BJ (cell line): ENCODE measurements around the gene ADA. TPM values are rescaled to one million over a fixed set of nuclear protein-coding genes. Genes with fewer than 3 reads are reported as not detected.
"Not testable (repeated sequence)": the region's sequence is repeated elsewhere in the genome, so short reads cannot be mapped to it uniquely, and the experiment has no call there.

Experiments used
- CTCF ChIA-PET: fragments of 350-600 bp; formaldehyde crosslinking; extraction: SDS; loops from one replicate; lab custom pipeline; 2021; ENCODE audit warnings: antibody characterized with exemption, inconsistent platforms; lab: Yijun Ruan, JAX
- POLR2A ChIA-PET: fragments of 300-600 bp; sonication (Branson Sonifier 250); formaldehyde crosslinking; extraction: SDS; loops from one replicate; lab custom pipeline; 2021; ENCODE audit warnings: antibody characterized with exemption; lab: Charles Lee
- DNase-seq: peaks from one replicate; pipeline ENCODE4 v3.0.0-alpha.2; 2011; ENCODE audit warnings: low read depth
- H3K27me3 ChIP-seq: 2 replicates; pipeline ENCODE4 v1.6.0; 2011; ENCODE audit warnings: low read length; ENCODE audit not compliant: control insufficient read depth, insufficient read depth
- H3K36me3 ChIP-seq: 2 replicates; pipeline ENCODE4 v1.5.1; 2011; ENCODE audit warnings: low read length; ENCODE audit not compliant: control insufficient read depth, insufficient read depth
- H3K4me3 ChIP-seq: 2 replicates; pipeline ENCODE4 v1.5.1; 2011; ENCODE audit warnings: low read depth, mild to moderate bottlenecking, control low read depth, low read length
- polyA minus RNA-seq: library from RNA; depleted of rRNA, polyadenylated mRNA; stranded (reverse); fragments of >200 nt; gene quantifications from 2 replicates; pipeline ENCODE4 v1.2.3, GENCODE V29; 2011; rRNA and poly(A)+ RNA removed
- polyA plus RNA-seq: library from polyadenylated mRNA; depleted of rRNA; stranded (reverse); fragments of >200 nt; gene quantifications from 2 replicates; pipeline ENCODE4 v1.2.3, GENCODE V29; 2011; rRNA removed
- TF ChIP-seq, protein P1 (sequence below): IDR thresholded peaks from 2 replicates; pipeline ENCODE4 v1.5.1; 2011; ENCODE audit warnings: low read depth, mild to moderate bottlenecking, control low read depth, inconsistent platforms, low read length, moderate library complexity; ENCODE audit not compliant: insufficient read depth

ADA gene
- polyA plus RNA-seq (18.7 and 24.7 TPM in 2 replicates), polyA minus RNA-seq (8.7 and 15.8 TPM in 2 replicates)

DNA sequence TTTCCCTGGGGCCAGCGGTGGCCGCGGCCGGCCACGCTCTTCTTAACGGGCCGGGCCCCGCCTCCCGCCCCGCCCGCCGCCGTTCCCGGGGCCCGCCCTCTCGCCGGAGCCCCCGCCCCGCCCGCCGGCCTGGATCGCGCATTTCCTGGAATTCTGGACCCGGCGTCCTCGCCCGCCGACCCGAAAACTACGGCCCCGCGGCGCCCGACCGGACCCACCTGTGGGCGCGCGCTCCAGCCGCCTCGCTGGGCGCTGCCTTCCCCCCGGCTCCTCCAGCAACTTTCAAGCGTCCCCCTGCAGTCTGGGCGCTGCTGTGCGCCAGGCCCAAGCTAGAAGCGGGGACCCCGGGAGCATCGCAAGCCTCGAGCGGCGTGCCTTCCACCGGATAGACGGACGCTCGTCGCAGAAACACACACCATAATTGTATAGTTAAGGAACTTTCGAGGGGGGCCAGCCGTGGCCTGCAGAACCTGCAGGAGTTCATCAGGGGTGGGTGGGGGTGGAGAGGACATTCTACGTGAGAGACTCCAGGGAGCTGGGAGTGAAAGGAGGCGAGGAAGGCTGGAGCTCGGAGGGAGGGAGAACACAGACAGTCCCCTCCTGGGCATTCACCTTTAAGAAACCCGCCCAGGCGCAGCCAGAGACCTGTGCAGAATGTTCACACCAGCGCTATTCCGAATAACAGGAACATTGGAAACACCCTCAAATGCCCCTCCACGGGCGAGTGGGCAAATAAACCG lies at the start of gene ADA:
Gene ADA, minus strand, starts transcription at position 16 of the 740 bp plus-strand sequence. CDS start 92 bp downstream, outside the sequence.
- POLR2A ChIA-PET = no interaction called here
- no peak for DNase-seq
- H3K27me3 ChIP-seq = peaks cover 10% of the 10 kb centered on the region
- peak within 1 kb of the TSS; percentile 58 for H3K4me3 ChIP-seq
- CTCF ChIA-PET = interaction anchor here (1.7 to 2.5 kb wide), 3 partner anchors 10 to 33 kb away, joined by 4 to 8 read pairs (median 5); no protein-coding TSS in a partner anchor
- TF ChIP-seq, protein P1, sequence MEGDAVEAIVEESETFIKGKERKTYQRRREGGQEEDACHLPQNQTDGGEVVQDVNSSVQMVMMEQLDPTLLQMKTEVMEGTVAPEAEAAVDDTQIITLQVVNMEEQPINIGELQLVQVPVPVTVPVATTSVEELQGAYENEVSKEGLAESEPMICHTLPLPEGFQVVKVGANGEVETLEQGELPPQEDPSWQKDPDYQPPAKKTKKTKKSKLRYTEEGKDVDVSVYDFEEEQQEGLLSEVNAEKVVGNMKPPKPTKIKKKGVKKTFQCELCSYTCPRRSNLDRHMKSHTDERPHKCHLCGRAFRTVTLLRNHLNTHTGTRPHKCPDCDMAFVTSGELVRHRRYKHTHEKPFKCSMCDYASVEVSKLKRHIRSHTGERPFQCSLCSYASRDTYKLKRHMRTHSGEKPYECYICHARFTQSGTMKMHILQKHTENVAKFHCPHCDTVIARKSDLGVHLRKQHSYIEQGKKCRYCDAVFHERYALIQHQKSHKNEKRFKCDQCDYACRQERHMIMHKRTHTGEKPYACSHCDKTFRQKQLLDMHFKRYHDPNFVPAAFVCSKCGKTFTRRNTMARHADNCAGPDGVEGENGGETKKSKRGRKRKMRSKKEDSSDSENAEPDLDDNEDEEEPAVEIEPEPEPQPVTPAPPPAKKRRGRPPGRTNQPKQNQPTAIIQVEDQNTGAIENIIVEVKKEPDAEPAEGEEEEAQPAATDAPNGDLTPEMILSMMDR = peak; percentile 10; the same call in 1 of the 2 replicates
- H3K36me3 ChIP-seq = no peaks in the 10 kb centered on the region

DNA sequence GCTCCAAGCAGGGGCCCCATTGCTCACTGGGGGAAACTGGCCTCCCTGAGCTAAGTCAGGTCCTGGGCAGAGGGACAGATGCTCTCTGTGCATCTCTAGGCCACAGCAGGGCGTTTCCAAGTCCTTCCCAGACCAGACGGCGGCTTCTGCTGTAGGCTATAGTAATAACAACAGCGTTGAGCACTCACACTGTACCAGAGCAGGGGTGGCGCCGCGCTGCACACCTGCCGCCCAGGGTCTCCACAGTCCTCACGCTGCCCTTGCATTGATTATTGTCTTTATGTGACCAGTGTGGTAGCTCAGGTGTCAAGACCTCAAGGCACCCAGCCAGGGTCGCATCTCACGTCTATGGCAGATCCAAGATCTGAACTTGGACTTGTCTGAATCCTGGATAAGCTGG lies 48.8 kb upstream of the ADA start:
- H3K4me3 ChIP-seq = no peak overlapping the region
- TF ChIP-seq, protein P1 = no peak
- ChIA-PET POLR2A (no interaction called here), CTCF (interaction anchor here (0.7 to 1.5 kb wide), 4 partner anchors 10 to 34 kb away, joined by 3 read pairs; no protein-coding TSS in a partner anchor)
- DNase-seq = no peak
- H3K27me3 ChIP-seq = no peaks in the 10 kb centered on the region
- H3K36me3 ChIP-seq = no peaks in the 10 kb centered on the region

DNA sequence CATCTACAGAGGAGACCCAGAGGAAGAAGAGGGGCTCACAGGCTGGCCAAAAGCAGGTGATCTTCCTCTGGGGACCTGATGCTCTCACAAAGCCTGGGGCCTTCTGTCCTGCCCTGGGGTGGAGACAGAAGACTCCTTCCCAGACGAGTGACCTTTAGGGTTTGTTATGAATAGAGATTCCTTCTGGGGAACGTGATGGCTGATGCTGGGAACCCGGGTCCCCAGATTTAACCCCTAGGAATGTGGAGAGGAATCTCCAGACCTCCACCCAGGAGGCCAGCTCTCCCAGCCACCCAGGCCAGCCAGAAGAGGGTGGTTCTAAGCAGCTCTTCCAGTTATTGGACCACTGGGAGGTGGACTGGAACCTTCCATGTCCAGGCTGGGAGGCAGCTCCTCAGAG lies 46.9 kb upstream of the ADA start:
- TF ChIP-seq, protein P1 = no peak
- Histone ChIP-seq H3K4me3 (no peak overlapping the region), H3K27me3 (no peaks in the 10 kb centered on the region), H3K36me3 (no peaks in the 10 kb centered on the region)
- POLR2A ChIA-PET = no interaction called here
- DNase-seq = no peak
- CTCF ChIA-PET = interaction anchor here (0.7 to 1.1 kb wide), 3 partner anchors 9 to 35 kb away, joined by 3 to 6 read pairs (median 4); no protein-coding TSS in a partner anchor

DNA sequence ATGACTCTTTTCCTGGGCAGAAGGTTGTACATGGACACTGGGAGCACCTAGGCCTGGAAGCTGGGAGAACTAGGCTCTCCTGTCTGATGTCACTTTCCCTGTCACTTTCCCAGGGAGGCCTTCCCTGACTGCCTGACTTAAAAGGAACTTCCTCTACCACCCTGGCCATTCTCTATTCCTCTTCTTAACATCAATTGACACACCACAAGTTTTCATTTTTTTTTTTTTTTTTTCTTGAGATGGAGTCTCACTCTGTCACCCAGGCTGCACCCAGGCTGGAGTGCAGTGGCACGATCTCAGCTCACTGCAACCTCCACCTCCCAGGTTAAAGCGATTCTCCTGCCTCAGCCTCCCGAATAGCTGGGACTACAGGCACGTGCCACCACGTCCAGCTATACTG lies 45.5 kb upstream of the ADA start:
- POLR2A ChIA-PET, H3K27me3 ChIP-seq, DNase-seq, H3K36me3 ChIP-seq, H3K4me3 ChIP-seq: not testable (repeated sequence)
- CTCF ChIA-PET = interaction anchor here (0.6 to 9.6 kb wide), 4 partner anchors 9 to 35 kb away, joined by 3 to 104 read pairs (median 4); no protein-coding TSS in a partner anchor

DNA sequence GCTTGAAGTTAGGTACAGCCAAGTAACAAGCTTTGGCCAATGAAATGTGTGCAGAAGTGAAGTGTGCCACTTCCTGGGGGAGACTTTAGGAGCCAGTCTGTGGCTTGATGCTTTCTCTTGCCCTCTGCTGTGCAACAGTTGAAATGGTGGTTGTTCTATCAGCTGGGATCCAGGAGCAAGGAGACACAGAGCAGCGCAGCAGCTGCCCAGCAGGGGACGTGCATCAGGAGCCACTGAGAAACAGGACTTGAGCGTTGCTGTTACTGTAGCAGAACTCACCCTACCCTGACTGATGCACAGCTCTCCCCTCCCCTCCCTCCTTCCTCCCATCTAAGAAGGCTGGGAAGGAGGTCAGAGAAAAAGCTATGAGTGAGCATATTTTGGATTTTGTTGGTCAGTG lies 44.8 kb upstream of the ADA start:
- CTCF ChIA-PET = interaction anchor here (0.6 to 9.6 kb wide), 4 partner anchors 10 to 36 kb away, joined by 3 to 104 read pairs (median 4); no protein-coding TSS in a partner anchor
- H3K4me3 ChIP-seq = no peak overlapping the region
- no peaks in the 10 kb centered on the region for H3K27me3 ChIP-seq
- POLR2A ChIA-PET = no interaction called here
- H3K36me3 ChIP-seq = no peaks in the 10 kb centered on the region
- DNase-seq = no peak
- TF ChIP-seq, protein P1 = 0 out of 2 replicates have a peak, but pooled peaks have one; percentile 4
